NCI-H1417 treated with DMSO at 0.1 percent for 48 hours (cell line): ENCODE results near the gene ELAVL3.
"Not testable (repeated sequence)": the region's sequence is repeated elsewhere in the genome, so short reads cannot be mapped to it uniquely, and the experiment has no call there.

Source experiments
- DNase-seq: peaks from one replicate; lab custom pipeline; 2025; lab: John Stamatoyannopoulos, UW

ELAVL3 gene

GRCh38 chr19:11486661-11487503, 6.0 kb upstream of the ELAVL3 start:
- no peak for DNase-seq

- no peak for DNase-seq
Measured at GRCh38 chr19:11485245-11485837, 4.5 kb upstream of the ELAVL3 start.

GRCh38 chr19:11483366-11484111, 2.7 kb upstream of the ELAVL3 start:
- DNase-seq, result no peak

DNA sequence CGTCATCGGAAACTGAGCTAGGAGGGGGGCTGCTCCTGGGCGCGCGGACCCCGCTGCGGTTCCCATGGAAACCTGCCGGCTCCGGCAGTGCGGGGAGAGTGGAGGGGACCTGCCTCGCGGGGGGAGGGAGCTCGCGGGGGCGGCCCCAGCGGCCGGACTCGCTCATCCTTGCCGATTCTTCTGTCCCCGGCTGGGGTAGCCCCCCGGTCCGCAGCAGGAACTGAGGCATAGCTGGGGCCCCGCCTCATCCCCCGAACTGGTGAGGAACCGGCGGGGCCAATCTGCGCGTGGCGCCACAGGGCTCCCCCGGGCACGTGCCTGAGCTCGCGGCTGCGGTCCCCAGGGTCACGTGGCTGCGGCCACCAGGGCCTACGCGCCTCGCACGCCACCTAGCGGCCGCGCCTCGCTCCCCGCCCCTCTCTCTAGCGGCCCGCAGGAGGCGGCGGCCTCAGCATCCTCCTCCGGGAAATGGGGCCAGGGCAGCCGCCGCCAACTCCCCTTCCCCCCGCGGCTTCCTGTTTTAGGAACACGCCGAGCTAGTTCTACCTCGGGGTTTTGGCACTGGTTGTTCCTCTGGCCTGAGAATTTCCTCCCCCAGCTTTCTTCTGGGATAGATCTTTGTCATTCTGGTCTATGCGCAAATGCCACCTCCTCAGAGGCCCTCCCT, 1.7 kb upstream of the ELAVL3 start:
- peak; percentile 52 for DNase-seq

DNA sequence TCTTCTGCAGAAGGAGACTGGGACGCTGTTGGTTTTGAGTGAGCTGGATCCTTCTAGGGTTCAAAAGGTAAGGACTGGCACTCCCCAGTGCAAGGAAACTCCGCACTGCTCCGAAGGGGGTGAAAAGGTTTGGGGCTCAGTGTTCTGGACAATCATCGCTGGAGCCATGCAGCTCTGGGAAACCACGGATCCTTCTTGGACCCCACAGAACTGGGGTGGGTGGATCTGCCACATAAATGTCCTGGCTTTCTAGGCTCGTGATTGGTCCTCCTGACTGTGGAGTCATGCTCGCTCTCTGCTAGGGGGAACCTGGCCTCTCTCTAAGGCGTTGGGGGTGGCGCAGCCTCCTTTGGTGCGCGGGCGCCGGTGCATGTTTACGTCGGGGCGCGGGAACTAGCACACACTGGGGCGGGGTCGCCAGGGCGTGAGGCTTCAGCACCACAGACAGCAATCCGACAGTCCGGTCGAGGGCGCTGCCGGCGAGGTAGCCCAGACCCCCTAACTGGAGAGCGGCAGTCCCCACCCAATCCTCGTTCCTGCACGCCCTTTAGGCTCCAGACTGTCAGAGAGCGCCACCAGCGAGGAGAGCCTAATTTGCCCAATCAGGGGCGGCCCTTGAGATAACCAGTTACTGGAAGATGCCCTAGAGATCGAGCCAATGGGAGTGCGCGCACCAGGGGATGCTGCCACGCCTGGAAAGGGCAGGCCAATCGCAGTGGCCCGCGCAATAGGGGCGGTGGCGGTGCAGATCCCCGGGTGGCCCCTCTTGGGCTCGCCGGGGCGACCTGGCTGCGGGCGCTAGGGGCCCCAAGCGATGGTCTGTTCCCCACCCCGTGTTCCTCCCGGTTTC, 913 bp upstream of the ELAVL3 start:
- peak; percentile 92 for DNase-seq

GRCh38 chr19:11479898-11480714, 740 bp downstream of the ELAVL3 start:
- no peak for DNase-seq

- peak; percentile 34 for DNase-seq
Measured at GRCh38 chr19:11479090-11479897, 1.6 kb downstream of the ELAVL3 start.

DNA sequence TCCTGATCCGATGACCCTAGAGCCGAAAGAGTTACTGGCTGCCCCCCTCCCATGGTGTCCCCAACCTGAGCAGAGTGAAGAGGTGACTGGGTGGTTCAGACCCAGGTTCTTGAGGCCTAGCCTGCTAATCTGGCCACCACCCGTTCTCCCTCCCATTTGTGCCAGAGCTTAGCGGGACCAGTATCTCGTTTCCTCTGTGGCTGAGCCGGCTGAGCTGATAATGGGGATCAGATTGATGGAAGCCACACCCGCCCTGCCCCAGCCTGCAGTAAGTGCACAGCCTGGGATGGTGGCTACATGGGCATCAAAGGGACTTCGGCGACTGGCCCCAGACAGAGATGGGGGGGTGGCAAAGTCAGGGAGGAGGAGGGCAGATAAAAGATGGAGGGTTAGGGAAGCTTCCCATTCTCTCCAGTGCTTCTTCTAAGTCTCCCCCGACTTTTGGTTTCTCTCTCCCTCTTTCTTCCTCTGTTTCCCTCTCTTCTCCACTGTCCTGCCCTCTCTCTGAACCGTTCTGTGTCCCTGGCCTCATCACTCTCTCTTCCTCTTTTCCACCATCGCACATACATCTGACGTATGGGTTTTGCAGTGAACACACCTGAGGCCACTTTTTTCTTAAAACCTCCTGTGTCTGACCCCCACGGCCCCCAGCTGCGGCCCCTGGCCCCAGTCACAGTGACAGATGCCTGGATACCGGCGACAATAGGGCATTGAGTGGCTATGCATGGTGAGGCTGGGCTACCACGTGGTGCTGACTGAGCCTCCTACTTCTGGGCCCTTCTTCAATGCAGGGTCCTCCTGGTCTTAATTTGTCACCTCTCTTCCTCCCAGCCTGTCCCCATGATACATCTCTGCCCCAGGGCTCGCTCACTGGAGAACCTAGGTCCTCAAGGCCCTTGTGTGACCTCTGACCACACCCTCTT, 2.4 kb downstream of the ELAVL3 start:
- DNase-seq, result no peak

DNA sequence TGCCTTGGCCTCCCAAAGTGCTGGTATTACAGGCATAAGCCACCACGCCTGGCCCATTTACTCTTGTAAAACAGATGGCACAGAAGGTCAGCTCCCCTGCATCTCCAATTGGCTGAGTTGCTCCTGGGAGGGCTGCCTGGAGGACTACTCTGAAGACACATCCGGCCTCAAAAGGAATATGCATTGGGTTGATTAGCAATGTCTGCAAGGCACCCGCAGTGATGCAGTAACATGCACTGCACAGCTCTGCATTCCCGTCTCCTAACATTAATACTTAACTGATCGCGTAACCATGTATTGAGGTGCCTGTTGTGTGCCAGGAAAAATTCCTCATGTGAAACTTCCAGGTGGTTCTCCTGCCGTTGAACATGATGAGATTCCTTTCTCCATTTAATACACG, 5.0 kb downstream of the ELAVL3 start:
- DNase-seq, result no peak

- not testable (repeated sequence) for DNase-seq
Measured at GRCh38 chr19:11475343-11475742, 5.5 kb downstream of the ELAVL3 start.

DNA sequence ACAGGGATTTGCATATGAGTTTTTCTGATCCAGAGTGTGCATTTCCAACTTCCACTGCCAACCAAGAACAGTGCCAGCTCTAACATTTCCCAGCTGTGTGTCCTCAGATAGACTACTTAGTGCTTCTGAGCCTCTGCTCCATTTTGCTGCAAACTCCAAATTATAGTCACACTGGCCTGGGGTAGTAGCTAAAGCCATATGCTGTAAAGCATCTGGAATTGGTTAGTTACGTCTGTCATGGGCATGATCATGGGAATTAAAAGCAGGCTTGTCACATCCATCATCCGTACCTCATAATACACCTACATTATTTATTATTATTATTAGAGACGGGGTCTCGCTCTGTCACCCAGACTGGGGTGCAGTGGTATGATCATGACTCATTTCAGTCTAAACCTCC, 7.1 kb downstream of the ELAVL3 start:
- DNase-seq, result no peak

DNA sequence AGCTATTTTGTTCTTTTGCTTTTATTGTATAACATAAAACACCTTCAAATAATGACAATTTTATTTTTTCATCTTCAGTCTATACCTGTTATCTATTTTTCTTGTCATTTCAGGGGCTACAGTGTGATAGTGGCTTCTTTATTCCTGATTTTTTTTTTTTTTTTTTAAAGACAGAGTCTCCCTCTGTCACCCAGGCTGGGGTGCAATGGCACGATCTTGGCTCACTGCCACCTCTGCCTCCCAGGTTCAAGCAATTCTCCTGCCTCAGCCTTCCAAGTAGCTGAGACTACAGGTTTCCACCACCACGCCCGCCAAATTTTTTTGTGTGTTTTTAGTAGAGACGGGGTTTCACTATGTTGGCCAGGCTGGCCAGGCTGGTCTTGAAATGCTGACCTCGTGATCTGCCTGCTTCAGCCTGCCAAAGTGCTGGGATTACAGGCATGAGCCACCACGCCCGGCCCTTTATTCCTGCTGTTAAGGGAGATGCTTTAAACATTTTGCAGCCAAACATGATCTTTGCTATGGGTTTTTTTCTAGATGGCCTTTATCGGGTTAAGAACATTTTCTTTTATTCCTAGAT, 12.5 kb downstream of the ELAVL3 start:
- DNase-seq, result not testable (repeated sequence)

DNA sequence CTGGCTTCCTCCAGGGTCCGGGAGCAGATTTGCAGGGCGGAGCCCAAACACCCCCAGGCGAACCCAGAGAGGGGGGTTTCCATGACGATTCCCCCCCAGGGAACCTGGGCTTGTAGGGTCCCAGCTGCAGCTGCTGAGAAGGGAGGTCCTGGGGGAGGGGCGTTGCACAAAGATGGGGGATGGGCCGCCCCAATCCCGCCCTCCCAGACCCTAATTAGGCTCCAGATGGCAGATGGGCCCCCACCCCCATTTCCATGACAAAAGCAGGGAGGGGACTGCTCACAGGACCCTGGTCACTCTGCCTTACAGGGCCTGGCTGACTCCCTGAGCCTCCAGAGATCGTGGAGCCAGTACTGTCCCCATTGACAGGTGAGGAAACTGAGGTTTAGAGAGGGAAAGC, 15.2 kb downstream of the ELAVL3 start:
- DNase-seq, result no peak

DNA sequence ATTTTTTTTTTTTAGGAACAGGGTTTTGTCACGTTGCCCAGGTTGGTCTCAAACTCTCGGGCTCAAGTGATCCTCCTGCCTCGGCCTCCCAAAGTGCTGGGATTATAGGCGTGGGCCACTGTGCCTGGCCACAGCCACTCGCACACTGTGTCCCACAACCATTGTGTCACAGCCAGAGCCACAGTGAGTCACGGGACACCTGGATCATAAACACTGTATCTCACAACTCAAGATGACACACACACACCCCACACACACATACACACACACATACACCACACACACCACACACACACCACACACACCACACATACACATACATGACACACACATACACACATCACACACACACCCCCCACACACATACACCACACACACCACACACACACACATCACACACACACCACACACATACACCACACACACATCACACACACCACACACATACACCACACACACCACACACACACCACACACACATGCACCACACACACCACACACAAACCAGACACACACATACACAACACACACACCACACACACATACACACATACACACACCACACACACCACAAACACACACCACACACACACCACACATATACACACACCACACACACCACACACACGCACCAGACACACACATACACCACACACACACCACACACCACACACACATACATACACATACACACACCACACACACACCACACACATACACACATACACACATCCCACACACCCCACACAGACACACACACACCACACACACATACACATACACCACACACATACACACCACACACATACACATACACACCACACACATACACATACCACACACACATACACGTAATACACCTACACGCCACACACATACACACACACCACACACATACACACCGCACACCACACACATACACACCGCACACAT, 16.2 kb downstream of the ELAVL3 start:
- no peak for DNase-seq

- no peak for DNase-seq
Measured at GRCh38 chr19:11463391-11463790, 17.5 kb downstream of the ELAVL3 start.

- DNase-seq, result no peak
Measured at GRCh38 chr19:11461453-11461852, 19.4 kb downstream of the ELAVL3 start.

DNA sequence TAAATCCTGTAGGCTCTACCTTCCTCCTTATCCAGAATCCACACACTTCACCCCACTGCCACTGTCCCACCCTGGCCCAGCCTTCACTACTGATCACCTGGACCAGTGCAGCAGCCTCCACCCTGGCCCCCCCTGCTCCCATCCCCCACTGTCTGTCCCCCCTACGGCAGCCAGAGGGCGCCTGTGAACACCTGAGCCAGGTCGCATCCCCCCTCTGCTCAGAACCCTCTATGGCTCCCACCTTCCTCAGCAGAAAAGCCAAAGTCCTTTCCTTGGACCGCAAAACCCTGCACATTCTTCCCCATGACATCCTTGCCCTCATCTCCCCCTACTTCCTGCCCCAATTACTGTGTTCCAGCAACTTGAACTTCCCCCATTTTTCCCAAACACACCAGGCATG, 20.6 kb downstream of the ELAVL3 start:
- DNase-seq, result no peak
